GM19043 (cell line): ENCODE data around the gene FSTL5.

Experiments
- ATAC-seq: cut with Tn5 transposase; IDR thresholded peaks from one replicate; pipeline ENCODE4 v1.9.1; 2021; ENCODE audit warnings: low read depth; ENCODE audit not compliant: unreplicated experiment

The FSTL5 gene

DNA sequence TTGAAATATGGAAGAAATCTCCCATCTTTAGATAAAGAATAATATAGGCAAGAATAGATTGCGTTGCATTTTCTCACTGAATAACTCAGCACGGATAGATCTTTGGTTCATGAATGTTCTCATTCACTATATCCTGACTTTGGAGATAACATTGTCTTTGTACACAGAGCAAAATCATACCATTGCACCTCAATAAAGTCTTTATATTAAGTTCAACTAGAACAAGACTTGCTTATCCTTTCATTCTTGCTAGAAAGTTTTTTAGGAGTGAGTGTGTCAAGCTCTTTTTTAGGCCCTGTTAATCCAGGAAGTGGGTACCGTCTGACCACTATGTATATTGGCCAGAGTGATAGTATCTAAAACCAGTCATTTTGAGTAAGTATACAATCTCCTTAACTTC lies 658.7 kb downstream of the FSTL5 start:
- ATAC-seq = no peak

DNA sequence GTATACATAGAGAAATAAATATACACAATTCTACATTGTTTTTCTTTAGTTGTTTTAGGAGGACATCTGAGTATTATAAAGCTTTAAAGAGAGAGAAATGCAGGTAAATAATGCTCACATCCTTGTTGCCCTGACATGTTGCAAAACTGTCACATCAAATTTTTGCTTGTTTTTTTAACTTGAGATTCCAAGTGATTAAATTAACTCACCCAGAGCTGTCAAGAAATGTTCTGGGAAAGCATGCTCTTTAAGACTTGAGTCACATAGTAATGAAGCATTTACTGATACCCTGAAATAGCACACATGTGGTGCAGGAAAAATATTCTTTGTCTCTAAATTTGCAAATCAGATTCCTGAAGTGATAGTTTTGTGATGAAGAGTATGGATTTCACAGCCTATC lies 665.6 kb downstream of the FSTL5 start:
- no peak for ATAC-seq

DNA sequence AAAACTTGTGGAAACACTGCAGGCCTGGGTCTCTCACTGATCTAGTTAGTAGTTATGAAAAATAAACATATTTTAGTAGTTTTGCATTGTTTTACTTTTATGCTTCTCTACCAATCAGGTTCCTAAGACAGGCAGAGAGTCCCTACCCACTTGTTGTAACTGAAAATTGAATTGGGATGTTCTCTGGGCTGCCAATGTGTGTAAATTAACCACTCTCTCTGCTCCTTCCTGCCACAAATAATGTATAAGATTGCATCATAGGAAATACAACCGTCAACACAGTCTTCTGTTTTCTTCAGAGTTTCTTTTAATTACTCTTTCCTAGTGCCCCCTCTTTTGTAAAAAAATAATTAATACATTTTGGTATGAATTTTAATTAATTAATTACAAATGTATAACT lies 677.3 kb downstream of the FSTL5 start:
- no peak for ATAC-seq

DNA sequence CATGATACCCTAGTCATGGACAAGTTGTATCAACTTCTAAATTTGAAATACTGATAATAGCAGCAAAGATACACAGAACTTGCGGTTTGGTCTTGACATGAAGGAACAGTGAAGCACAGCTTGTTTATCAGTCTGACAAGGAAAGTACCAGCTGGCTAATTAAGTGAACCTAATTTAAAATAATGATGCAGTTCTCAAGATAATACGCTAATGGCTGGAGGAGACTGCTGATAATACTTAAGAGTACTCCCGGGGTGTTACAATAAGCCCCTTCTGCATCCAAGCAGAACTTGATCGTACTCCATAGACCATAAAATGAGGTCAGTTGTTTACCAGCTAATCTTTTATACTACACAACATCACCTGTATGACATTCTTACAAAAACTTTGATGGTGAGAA lies 697.5 kb downstream of the FSTL5 start:
- ATAC-seq = no peak

DNA sequence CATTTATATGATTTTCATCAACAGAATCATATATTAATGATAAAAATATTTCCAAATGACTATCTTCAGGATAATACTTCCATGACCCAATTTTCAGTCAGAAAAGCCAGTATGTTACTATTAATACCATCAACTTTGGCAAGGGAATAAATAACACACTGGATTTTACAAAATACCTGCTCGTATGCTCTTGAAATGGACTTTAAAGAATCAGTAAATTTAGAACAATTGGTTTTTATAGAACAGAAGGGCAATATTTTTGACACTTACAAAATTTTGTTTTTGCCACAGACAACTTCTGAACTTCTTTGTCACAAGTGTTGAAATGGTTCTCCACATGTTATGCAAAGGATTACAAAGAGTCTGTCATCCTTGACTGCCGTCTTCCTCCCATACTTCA lies 700.4 kb downstream of the FSTL5 start:
- ATAC-seq = no peak

DNA sequence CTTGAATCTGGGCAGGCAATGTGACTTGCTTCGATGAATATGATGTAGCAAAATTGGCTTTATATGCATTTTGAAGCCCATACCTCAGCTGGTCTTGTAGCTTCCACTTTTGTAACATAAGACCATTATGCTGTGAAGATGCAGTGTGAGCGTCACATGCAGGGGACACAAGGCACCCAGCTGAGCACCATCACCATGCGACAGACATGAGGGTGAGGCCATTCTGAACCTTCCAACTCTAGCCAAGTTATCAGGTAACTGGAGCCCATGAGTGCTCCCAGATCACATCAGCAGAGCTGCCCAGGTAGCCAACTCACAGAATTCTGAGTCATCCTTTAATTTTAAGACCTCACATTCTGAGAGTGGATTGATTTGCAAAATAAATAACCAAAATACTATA lies 705.9 kb downstream of the FSTL5 start:
- ATAC-seq = no peak

DNA sequence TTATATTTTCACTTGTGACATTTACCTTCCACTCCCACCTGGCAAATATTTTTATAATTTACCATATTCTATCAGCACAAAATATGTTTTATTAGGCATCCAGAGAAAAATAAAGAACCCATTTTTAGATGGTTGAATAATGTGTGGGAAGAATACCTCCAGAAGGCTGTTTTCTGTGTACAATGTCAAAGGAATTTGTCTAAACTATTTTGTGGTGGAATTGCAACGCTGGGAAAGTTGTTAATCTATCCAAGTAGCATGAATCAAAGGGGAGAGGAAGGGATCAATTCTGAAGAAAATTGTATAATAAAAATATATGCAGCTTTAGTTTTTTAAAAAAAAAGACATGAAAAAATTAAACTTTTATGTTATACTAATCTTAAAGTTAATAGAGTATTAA lies 706.5 kb downstream of the FSTL5 start:
- ATAC-seq = no peak

DNA sequence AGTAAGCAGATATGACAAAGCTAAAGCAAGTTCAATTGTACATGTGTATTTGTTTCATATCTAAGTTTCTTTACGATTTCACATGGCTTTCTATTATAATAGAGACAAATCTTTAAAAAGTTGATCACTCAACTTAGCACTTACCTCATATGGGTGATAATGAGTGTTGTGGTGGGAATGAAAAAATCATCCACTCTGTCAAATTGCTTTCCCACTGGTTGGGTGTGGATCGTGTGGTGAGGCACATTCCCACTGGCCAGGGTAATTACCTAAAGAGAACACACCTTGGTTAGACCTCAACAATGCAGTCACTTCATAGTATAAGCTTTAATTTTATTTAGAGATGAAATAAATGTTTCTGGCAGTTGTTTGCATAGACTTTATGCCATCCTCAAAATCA lies 708.9 kb downstream of the FSTL5 start:
- ATAC-seq = no peak

DNA sequence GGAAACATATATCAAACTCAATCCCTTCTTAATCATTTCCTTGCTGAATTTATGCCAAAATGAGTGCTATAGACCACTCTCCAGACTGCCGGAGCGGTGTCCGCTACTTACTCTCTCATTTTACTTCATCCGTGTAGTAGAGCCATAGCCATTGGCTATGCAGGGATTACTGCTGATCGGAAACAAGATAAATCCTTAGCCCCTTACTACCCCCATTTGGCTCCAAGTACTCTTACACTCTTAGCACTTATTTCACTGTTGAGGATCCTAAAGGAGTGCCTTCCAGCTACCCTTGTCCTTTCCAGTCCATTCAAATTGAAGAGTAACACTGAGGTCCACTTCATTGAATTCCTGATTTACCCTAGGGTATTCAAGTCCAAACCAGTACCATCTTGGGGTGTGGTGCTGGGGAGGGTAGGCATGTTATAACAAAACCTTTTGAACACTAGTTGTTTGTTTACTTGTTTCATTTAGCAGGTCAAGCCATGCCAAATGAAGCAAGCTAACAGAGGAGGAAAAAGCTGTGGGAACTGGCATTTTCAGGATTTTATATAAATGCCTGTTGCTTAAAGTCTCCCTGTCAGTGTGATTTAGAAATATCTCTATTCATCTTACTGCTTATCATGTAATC lies 715.1 kb downstream of the FSTL5 start:
- no peak for ATAC-seq

DNA sequence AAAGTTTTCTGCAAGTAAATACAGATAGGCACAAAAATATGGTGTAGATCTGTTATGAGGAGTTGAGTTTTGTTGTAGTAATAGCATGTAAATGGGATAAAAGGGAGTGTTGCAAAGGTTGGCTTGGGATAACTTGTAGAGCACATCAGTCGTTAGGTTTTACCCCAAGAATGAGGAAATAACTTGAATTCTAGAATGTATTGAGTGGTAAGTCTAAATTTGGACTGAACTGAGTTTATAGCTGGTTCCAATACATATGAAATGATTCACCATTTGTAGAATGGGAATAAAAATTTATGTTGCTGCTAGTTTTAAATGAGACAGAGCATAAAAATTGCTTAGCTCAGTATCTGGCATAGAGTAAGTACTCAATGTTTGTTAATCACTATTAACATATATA lies 719.2 kb downstream of the FSTL5 start:
- ATAC-seq = no peak

DNA sequence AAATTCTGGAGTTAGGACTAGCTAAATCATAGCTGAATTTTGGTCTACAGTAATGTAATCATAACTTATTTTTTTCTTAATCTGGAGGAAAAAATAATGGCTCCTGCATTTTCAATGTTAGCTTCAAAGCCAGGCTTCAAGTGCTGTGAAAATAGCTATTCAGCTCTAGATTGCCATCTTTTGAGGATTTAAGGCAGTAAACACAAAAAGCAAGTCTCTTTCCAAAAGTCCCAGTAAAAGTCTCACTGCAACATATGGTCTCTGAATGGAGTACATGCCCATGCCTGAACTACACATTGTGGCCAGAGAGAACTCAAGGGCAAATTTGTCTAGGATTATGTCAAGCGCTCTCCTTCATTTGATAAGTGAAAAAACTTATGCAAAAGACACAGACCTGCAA lies 720.9 kb downstream of the FSTL5 start:
- ATAC-seq = no peak

DNA sequence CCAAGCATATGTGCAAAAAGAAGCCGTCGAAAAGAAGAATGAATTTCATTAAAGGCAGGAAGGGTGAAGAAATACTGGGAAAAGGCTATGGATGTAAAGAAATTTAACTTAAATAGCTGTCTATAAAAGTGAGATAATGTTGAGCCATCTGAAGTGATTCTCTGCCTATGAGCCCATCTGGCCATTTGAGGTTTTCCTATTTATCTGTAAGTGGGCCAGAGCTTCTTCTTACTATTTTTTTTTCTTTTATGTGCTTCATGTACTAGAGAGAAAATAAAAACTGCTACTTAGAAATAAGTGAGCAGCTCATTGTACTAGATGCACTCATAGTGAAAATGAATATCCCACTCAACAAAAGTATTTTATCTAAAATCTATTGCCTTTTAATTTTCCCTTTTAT lies 725.7 kb downstream of the FSTL5 start:
- no peak for ATAC-seq

DNA sequence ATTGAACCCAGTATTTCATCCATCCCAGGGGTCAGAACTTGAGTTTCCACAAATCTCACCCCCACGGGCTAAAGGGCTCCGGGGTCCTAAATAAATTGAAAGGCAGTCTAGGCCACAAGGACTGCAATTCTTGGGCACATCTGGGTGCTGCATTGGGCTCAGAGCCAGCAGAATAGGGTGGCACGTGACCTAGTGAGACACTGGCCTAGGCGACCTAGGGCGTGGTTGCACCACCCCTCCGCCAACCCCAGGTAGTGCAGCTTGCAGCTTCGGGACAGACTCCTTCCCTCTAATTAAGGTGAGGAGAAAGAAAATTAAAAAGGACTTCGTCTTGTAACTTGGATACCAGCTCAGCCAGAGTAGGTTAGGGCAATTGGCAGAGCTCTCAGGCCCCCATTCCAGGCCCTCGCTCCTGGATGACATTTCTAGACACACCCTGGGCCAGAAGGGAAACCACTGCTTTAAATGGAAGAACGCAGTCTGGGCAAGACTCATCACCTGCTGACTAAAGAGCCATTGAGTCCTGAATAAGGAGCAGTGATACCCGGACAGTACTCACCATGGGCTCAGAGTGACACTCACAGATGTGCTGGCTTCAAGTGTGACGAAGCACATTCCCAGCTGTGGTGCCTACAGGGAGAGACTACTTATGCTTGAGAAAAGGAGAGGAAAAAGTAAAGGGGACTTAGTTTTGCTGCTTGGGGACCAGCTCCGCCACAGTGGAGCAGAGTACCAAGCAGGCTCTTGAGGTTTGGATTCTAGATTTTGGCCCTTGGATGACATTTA lies 735.4 kb downstream of the FSTL5 start:
- no peak for ATAC-seq

DNA sequence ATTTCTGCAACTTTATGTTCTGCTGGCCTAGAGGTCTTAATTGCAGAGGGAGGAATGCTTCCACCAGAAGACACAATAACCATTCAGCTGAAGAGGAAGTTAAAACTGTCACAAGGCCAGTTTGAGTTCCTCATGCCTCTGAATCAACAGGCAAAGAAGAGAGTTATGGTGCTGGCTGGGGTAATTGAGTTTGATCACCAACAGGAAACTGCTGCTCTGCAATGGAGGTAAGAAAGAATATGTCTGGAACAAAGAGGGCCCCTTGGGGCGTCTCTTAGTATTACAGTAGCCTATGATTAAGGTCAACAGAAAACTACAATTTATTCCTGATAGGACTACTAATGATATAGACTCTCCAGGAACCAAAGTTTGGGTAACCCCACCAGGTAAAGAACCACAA lies 744.0 kb downstream of the FSTL5 start:
- no peak for ATAC-seq

DNA sequence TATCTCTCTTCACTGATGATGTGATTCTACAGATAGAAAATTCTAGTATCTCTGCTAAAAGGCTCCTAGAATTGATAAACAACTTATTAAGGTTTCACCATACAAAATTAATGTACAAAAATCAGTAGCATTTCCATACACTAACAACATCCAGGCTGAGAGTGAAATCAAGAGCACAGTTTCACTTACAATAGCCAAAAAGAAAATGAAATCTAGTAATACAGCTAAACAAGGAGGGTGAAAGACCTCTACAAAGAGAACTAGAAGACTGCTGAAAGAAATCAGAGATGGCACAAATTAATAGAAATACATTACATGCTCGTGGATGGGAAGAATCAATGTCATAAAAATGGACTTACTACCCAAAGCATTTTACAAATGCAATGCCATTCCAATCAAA lies 751.9 kb downstream of the FSTL5 start:
- ATAC-seq = no peak

DNA sequence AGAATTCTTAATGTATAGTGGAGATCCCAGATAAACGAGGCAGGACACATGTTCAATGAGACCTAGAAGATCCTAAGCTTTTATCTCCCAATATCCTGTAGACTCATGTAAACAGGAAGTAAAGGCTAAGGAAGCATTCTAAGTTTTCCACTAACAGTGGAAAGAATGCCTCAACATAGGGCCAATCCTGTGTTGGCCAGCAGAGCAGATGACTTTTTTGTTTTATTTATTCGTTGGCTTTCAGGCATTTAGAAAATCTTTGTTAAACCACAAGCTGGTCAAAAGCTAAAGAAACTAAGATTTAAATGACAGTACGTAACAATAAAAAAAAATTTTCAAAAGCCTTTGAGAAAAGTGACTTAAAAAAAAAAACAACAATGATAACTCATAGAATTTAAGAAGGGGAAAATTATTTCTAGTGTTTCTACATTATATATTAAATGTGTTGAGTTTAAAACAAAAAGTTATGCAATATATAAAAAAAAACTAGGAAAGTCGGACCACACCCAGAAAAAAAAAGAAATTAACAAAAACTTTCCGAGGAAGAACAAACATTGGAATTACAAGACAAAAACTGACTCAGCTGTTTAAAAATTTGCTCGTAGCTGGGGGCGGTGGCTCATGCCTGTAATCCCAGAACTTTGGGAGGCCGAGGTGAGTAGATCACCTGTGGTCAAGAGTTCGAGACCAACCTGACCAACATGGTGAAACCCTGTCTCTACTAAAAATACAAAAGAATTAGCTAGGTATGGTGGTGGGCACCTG lies 759.3 kb downstream of the FSTL5 start:
- ATAC-seq = no peak

DNA sequence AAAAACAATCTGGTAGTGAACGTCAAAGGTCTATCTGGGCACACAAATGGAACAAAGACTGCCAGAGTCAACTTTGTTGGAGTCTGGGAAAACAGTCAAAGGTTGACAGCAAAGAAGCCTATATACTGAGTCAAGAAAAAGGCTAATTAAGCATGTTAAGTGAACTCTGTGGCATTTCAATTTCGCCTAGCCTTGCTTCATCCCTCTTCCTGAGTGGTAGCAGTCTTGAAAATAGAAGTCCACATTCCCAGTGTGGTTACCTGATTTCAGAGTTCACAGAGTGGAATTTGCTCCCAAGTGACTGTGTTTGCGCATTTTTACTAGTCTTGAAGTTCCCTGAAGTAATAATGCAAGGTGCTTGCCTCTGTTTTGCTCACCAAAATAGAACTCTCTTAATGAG lies 760.0 kb downstream of the FSTL5 start:
- ATAC-seq = no peak

DNA sequence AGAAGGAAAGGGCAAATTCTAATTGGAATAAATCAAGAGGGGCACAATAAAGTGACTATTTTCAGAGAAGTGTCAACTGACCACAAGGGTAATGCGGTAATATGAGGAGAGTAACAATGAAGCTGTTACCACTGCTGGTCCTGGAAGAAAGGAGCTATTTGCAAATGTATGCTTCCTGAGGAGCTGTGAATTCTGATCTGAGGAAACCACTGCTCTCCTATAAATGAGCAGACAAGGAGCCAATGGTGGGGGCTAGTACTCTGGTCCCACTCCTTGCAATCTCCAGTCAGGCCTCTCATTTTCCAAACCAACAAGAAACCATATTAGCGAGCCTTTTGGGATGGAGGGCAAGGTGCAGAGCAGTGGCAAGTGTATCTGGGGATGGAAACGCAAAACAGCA lies 770.2 kb downstream of the FSTL5 start:
- no peak for ATAC-seq

DNA sequence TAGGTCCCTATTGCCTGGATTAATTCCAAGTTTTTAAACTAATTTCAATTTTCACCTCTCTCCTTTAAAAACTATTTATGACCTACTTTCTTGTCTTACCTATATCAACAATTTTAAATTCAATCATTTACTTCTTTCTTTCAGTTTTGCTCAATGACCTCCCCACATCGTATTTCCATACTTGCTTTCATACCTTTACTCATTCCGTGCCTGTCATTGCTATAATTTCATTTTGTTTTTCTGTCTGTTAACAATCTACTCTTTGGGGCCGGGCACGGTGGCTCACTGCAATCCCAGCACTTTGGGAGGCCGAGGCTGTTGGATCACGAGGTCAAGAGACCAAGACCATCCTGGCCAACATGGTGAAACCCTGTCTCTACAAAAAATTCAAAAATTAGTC lies 781.1 kb downstream of the FSTL5 start:
- ATAC-seq = no peak

DNA sequence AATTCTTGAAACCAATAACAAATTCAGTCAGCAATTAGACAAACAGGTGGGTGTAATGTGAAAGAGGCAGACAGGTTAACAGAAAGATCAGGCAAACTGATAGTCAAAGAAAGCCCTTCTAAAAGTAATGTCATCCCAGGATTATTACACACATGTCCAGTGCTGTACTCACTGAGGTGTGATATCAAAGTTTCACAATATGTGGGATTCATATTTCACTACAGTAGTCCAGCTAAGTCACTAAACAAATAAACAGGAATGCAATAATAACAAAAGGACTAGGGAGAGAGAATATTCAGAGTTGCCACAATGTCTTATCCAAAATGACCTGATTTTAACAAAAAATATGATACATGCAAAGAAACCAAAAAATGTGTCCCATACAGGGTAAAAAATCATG lies 787.5 kb downstream of the FSTL5 start:
- no peak for ATAC-seq

DNA sequence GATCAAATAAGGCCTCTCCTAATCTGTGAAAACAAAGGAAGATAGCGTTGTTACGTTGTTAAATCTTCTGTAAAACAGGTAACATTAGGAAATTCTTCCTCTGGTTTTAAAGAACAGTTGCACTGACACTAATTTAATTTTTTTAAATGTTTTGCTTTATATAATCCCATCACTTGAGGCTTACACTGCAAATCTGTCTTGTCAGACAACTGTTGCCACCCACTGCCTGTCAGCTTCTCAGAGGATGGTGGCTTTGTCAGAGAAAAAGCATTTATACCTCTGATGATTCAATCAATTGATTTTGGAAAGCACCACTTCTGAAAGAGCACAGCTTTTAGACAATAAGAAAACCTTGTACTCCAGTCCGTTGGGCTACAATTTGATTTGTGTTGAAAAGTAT lies 799.1 kb downstream of the FSTL5 start:
- no peak for ATAC-seq

DNA sequence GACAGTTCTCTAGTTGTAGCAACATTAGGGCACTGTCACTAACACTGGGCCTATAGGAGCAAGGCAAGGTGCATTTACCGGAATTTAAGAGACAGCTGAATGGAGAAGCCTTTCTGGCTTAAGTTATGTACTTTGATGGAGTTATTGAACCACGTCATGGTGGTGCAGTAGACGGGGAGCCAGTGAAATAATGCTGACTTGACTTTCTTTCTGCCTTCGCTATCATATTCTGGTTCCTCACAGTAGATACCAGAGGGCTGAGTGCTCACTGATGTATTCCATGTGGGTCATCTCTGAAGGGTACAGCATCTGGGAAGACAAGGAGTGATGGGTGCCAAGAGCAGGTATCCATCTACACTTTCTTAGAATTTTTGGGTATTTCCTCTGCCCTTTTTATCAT lies 802.8 kb downstream of the FSTL5 start:
- ATAC-seq = no peak
